NCI-H226 (cell line): ENCODE data around the gene MMP15.
"Not testable (repeated sequence)": the region's sequence is repeated elsewhere in the genome, so short reads cannot be mapped to it uniquely, and the experiment has no call there.

ENCODE experiments used
- DNase-seq: peaks from one replicate; pipeline ENCODE4 v3.0.0-alpha.2; 2015

Gene MMP15

DNA sequence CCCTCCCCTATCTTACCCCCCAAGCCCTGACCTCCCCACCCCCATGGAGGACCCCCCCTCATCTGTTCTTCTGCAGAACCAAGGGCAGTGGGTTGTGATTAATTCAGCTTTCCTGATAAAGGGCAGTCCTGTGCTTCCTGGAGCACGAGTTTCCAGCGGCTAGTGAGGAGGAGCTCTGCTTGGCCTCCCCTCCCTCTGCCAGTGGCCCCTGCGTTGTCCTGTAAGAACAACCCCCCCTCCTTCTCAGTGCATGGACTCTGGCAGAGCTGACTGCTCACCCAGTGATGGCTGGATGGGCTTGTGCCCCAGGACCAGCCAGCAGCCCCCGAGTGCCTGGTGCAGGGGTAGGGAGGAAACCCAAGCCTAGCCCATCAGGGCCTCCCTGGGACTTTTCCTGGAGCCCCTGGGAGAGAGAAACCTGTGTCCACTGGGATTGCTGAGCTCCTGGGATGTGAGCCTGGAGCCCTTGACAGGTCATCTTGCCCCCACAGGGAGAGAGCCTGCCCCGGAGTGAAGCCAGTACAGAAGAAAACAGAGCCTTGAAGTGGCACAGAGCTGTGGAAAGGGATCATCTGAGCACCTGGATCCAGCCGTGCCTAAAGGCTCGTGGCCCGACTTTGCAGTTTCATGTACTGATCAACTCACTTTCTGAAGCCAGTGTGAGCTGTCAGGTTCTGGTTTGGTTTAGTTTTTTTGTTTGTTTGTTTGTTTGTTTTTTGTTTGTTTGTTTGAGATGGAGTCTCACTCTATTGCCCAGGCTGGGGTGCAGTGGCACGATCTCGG is 26.5 kb downstream of the MMP15 start:
- no peak for DNase-seq

- DNase-seq = no peak
These were observed 28.1 kb downstream of the MMP15 start for GRCh38 chr16:58053682-58054005.

- no peak for DNase-seq
These were observed 28.7 kb downstream of the MMP15 start for GRCh38 chr16:58054289-58054688.

DNA sequence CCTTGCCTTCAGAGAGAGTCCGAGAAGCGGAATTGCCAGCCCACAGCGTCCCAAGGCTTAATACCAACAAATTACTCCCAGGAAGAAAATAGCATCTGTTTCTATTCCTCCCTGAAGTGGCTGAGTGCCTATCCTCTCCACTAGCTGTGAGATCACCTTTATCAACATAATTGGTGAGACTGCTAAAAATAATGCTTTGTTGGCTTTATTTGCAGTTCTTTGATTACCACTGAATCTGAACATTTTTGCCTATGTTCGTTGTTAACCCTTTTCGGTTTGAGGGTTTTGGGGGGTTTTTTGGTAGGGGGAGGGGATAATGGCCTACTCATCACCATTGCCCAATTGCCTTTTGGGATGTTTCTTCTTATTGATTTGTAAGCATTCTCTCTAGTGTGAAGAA is 31.0 kb downstream of the MMP15 start:
- no peak for DNase-seq

DNA sequence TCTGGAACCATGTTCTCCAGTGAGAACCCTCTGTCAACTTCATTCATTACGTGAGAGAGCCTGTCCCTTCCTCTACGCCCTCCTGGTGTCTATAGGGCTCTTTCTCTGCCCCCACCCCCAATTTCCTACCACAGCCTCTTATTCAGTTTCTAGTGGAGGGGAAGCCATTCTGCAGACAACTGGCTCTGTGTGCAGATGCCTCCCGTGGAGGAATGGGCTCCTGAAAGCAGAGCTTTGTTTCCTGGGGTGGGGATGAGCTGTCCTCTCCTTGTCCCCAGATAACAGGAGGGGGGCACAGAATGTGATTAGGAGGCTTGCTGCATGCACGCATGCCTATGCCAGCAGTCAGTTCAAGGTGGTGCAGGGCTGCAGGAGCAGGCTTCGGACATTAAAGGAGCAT is 31.6 kb downstream of the MMP15 start:
- no peak for DNase-seq

GRCh38 chr16:58057784-58058183 is 32.2 kb downstream of the MMP15 start:
- no peak for DNase-seq

GRCh38 chr16:58062821-58063220 is 37.3 kb downstream of the MMP15 start:
- no peak for DNase-seq

- no peak for DNase-seq
These were observed 38.0 kb downstream of the MMP15 start for GRCh38 chr16:58063377-58064076.

DNA sequence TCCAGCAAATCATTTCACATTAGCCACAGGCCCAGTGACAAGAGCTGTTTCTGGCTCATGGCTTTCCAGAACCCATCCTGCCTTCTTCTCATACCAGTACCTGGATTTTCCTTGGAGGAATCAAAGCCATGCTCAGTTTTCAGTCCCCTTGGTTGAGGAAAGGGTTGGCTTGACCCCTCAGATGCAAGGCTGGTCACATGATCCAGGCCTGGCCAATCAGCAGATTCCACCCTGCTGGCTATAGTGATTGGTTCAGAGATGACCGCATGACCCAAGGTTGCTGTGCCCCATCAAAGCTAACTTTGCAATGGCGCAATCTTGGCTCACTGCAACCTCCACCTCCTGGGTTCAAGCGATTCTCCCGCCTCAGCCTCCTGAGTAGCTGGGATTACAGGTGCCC is 45.0 kb downstream of the MMP15 start:
- DNase-seq = no peak

DNA sequence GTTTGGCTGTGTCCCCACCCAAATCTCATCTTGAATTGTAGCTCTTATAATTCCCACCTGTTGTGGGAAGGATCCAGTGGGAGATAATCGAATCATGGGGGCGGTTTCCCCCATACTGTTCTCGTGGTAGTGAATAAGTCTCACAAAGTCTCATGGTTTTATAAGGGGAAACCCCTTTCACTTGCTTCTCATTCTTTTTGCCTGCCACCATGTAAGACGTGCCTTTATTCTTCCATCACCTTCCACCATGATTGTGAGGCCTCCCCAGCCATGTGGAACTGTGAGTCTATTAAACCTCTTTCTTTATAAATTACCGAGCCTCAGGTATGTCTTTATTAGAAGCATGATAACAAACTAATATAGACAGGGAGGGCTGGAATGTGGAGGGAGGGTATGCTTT is 46.6 kb downstream of the MMP15 start:
- not testable (repeated sequence) for DNase-seq

GRCh38 chr16:58073086-58073485 is 47.5 kb downstream of the MMP15 start:
- not testable (repeated sequence) for DNase-seq

- DNase-seq = no peak
These were observed 49.1 kb downstream of the MMP15 start for GRCh38 chr16:58074657-58075056.

GRCh38 chr16:58076514-58076913 is 51.0 kb downstream of the MMP15 start:
- DNase-seq = no peak

GRCh38 chr16:58077796-58078195 is 52.2 kb downstream of the MMP15 start:
- no peak for DNase-seq

DNA sequence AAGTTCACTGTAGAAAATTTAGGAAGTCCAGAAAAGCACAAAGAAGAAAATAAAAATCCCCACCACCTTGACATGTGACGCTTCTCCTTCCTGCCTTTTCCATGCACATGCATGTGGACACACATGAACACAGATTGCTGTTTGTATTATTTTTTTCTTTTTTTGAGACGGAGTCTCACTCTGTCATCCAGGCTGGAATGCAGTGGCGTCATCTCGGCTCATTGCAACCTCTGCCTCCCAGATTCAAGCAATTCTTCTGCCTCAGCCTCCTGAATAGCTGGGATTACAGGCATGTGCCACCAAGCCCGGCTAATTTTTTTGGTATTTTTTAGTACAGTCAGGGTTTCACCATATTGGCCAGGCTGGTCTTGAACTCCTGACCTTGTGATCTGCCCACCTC is 55.1 kb downstream of the MMP15 start:
- DNase-seq = not testable (repeated sequence)

- no peak for DNase-seq
These were observed 56.8 kb downstream of the MMP15 start for GRCh38 chr16:58082381-58082780.

DNA sequence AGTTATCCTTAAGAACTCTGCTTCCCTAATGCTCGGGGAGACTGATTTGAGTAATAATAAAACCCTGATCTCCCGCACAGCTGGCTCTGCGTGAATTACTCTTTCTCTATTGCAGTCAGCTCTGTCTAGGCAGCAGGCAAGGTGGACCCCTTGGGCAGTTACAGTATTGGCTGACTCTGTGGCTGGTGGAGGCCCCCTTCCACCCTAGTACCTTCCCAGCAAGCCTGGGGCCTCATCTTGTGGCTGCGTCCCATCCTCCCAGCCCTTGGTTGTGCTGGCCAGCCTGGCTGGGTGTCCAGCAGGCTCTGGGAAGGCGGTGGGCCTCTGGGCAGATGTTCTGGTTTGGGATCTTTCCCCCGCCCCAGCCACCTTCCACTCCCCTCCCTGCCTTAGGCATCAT is 59.1 kb downstream of the MMP15 start:
- no peak for DNase-seq

- DNase-seq = no peak
These were observed 59.6 kb downstream of the MMP15 start for GRCh38 chr16:58085171-58085570.

DNA sequence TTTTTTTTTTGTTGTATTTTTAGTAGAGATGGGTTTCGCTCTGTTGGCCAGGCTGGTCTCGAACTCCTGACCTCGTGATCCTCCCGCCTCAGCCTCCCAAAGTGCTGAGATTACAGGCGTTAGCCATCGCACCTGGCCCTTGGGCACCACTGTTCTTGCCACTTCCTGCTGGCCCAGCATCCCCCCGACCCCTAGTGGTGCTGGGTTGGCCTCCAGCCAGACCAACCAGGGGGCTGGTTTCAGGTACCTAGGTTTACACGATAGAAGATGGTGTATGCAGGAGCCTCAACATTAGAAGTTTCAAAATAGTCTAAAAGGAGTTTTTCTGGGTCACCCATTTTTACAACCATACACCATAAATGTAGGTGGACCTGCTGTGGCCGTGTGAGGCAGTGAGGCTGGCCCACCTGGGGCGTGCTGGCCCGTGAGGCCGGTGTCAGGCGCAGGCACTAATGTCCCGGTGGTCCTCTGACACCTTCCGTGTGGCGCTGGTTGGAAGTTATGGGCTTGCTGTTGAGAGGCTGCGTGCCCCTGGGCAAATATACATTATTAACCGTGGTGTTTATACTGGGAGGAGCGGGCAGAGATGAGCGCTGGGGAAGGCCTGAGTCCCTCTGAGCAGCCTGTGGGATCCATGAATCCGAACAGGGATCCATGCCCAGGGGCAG is 60.2 kb downstream of the MMP15 start:
- DNase-seq = no peak

GRCh38 chr16:58086381-58087208 is 61.0 kb downstream of the MMP15 start:
- no peak for DNase-seq

- no peak for DNase-seq
These were observed 61.8 kb downstream of the MMP15 start for GRCh38 chr16:58087209-58087913.

GRCh38 chr16:58088091-58088490 is 62.5 kb downstream of the MMP15 start:
- no peak for DNase-seq

DNA sequence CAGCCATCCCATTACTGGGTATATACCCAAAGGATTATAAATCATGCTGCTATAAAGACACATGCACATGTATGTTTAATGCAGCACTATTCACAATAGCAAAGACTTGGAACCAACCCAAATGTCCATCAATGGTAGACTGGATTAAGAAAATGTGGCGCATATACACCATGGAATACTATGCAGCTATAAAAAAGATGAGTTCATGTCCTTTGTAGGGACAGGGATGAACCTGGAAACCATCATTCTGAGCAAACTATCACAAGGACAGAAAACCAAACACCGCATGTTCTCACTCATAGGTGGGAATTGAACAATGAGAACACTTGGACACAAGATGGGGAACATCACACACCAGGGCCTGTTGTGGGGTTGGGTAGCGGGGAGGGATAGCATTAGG is 64.8 kb downstream of the MMP15 start:
- DNase-seq = not testable (repeated sequence)
